SK-N-SH treated with all-trans-retinoic acid at 6 μM for 48 hours (cell line): Measurements from ENCODE around the gene SDR42E2.

Source experiments
- ZC3H10 ChIP-seq: fragments of 250-450 bp; sonication (Bioruptor Pico); IDR thresholded peaks from 2 replicates; pipeline ENCODE4 v1.5.1; 2021; ENCODE audit warnings: mild to moderate bottlenecking, moderate library complexity
- ZNF565 ChIP-seq: fragments of 450-650 bp; formaldehyde crosslinking; conservative IDR thresholded peaks from 2 replicates; pipeline ENCODE4 v1.5.0; 2020; ENCODE audit warnings: low read depth, mild to moderate bottlenecking, moderate library complexity
- TF ChIP-seq, protein P1 (sequence below): fragments of 250-450 bp; sonication (Bioruptor Pico); IDR thresholded peaks from 2 replicates; pipeline ENCODE4 v1.8.0; 2020; ENCODE audit warnings: mild to moderate bottlenecking, moderate library complexity, borderline replicate concordance
- TF ChIP-seq, protein P2 (sequence below): fragments of 250-450 bp; sonication (Bioruptor Pico); IDR thresholded peaks from 2 replicates; pipeline ENCODE4 v1.5.1; 2020; ENCODE audit warnings: low read depth, mild to moderate bottlenecking, moderate library complexity

DNA sequence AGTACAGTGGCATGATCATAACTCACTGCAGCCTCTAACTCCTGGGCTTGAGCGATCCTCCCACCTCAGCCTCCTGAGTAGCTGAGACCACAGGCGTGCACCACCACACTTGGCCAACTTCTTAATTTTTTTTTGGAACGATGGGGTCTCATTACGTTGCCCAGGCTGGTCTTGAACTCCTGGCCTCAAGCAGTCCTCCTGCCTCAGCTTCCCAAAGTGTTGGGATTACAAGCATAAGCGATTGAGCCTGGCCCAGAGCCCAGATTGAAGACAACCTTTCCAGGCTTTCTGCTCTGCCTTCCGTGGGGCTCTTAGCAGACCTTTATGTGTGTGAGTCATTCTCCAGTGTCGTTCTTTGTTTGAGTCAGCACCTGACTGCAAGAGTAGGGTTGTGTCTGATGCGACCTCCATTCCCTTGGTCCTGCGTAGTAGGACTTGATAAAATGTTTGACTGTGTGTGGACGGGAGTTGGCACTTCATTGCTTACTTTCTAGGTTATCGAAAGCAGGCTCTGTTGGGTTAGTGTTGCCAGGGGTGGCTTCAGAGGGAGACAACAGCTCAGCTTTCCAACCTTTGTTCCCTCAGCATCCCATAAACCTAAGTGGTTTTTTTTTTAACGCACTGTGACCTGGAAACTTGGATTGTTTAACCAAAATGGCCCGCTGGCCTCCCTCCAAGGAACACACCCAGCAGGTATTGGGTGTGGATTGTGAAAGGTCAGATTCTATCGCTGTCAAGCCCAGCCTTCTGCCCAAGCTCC lies 70.2 kb downstream of the SDR42E2 start:
- no peak for TF ChIP-seq ZC3H10 (CRISPR knock-in tag)
- TF ChIP-seq, protein P1, sequence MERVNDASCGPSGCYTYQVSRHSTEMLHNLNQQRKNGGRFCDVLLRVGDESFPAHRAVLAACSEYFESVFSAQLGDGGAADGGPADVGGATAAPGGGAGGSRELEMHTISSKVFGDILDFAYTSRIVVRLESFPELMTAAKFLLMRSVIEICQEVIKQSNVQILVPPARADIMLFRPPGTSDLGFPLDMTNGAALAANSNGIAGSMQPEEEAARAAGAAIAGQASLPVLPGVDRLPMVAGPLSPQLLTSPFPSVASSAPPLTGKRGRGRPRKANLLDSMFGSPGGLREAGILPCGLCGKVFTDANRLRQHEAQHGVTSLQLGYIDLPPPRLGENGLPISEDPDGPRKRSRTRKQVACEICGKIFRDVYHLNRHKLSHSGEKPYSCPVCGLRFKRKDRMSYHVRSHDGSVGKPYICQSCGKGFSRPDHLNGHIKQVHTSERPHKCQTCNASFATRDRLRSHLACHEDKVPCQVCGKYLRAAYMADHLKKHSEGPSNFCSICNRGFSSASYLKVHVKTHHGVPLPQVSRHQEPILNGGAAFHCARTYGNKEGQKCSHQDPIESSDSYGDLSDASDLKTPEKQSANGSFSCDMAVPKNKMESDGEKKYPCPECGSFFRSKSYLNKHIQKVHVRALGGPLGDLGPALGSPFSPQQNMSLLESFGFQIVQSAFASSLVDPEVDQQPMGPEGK, result no peak
- TF ChIP-seq, protein P2, sequence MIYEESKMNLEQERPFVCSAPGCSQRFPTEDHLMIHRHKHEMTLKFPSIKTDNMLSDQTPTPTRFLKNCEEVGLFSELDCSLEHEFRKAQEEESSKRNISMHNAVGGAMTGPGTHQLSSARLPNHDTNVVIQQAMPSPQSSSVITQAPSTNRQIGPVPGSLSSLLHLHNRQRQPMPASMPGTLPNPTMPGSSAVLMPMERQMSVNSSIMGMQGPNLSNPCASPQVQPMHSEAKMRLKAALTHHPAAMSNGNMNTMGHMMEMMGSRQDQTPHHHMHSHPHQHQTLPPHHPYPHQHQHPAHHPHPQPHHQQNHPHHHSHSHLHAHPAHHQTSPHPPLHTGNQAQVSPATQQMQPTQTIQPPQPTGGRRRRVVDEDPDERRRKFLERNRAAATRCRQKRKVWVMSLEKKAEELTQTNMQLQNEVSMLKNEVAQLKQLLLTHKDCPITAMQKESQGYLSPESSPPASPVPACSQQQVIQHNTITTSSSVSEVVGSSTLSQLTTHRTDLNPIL (CRISPR knock-in tag), result no peak
- no peak for TF ChIP-seq ZNF565 (CRISPR knock-in tag)
